A549 (cell line): ENCODE measurements around the gene HIVEP3.

ENCODE experiments used
- BCL3 ChIP-seq: fragments of >200 bp; sonication (Bioruptor Twin); formaldehyde crosslinking; IDR thresholded peaks from 3 replicates; pipeline ENCODE4 v1.6.1; 2016
- CTCF ChIP-seq: fragments of >200 bp; sonication (Bioruptor Twin); formaldehyde crosslinking; IDR thresholded peaks from 3 replicates; pipeline ENCODE4 v1.5.1; 2016
- E2F6 ChIP-seq: IDR thresholded peaks from 2 replicates; pipeline ENCODE4 v1.6.1; 2012; ENCODE audit warnings: low read depth, borderline replicate concordance
- EP300 ChIP-seq, 2 experiments: fragments of >200 bp; sonication (Bioruptor Twin); formaldehyde crosslinking; IDR thresholded peaks; 2 replicates in 1 of 2; 3 replicates in 1 of 2; pipeline ENCODE4 v1.6.1; 2016 to 2017
- RNF2 ChIP-seq: fragments of 200-600 bp; sonication (generic); IDR thresholded peaks from 2 replicates; pipeline ENCODE4 v1.6.1; 2016; ENCODE audit warnings: low read depth, mild to moderate bottlenecking, antibody characterized with exemption, moderate library complexity, borderline replicate concordance
- ZSCAN20 ChIP-seq: fragments of 250-450 bp; sonication (Bioruptor Pico); IDR thresholded peaks from 2 replicates; pipeline ENCODE4 v1.8.0; 2022; ENCODE audit warnings: mild to moderate bottlenecking, moderate library complexity

- no peak for TF ChIP-seq ZSCAN20 (CRISPR knock-in tag)
- no peak for TF ChIP-seq EP300 (IDR thresholded peaks at IDR 0.05)
- TF ChIP-seq CTCF: no peak
- TF ChIP-seq E2F6: no peak
- TF ChIP-seq RNF2: no peak
- no peak for TF ChIP-seq BCL3
These were observed 39.1 kb downstream of the HIVEP3 start for GRCh38 chr1:41879617-41880016.
